Heart right ventricle (tissue), 16 donors: Measurements from ENCODE around the gene PUDP. TPM values are rescaled to one million over a fixed set of nuclear protein-coding genes. Genes with fewer than 3 reads are reported as not detected.

ENCODE experiments used
- ATAC-seq, 8 donors: fragments of 200-7000 bp; cut with Tn5 transposase; one replicate each; pipeline ENCODE4 v1.9.1; 2020; ENCODE audit warnings: mild to moderate bottlenecking in 8 of 8, moderate library complexity in 8 of 8, moderate number of reproducible peaks in 1 of 8
- DNase-seq, 2 donors: peaks; one replicate each; pipeline ENCODE4 v3.0.0-alpha.2; 2020
- H3K27ac ChIP-seq, 10 donors: fragments of 200-600 bp; sonication (generic) in 2 of 10; one replicate each; pipeline versions ENCODE4 v1.5.0 to v1.8.0; 2020 to 2022; ENCODE audit warnings: mild to moderate bottlenecking in 3 of 10
- H3K27me3 ChIP-seq, 7 donors: fragments of 200-600 bp; one replicate each; pipeline ENCODE4 v1.8.0; 2021 to 2022; ENCODE audit warnings: mild to moderate bottlenecking in 2 of 7
- H3K36me3 ChIP-seq, 9 donors: fragments of 200-600 bp; sonication (generic) in 1 of 9; one replicate each; pipeline versions ENCODE4 v1.5.0 to v1.8.0; 2020 to 2022; ENCODE audit warnings: mild to moderate bottlenecking in 2 of 9
- H3K4me1 ChIP-seq, 9 donors: fragments of 200-600 bp; sonication (generic) in 1 of 9; one replicate each; pipeline versions ENCODE4 v1.5.0 to v1.8.0; 2020 to 2022; ENCODE audit warnings: mild to moderate bottlenecking in 4 of 9
- H3K4me3 ChIP-seq, 10 donors: fragments of 200-600 bp; sonication (generic) in 2 of 10; one replicate each; pipeline versions ENCODE4 v1.5.0 to v1.8.0; 2020 to 2022; ENCODE audit warnings: mild to moderate bottlenecking in 7 of 10, moderate library complexity in 2 of 10
- H3K9me3 ChIP-seq, 11 donors: fragments of 200-600 bp in 10 of 11; sonication (generic) in 2 of 11; one replicate each; pipeline versions ENCODE4 v1.5.0 to v1.8.0; 2013 to 2022; ENCODE audit warnings: mild to moderate bottlenecking in 2 of 11, control low read depth in 1 of 11, moderate library complexity in 1 of 11
- CTCF ChIP-seq, 9 donors: fragments of 200-600 bp; sonication (generic) in 2 of 9; IDR thresholded peaks; one replicate each; pipeline versions ENCODE4 v1.5.0 to v1.8.0; 2021 to 2022; ENCODE audit warnings: antibody characterized with exemption in 9 of 9, mild to moderate bottlenecking in 5 of 9, moderate library complexity in 1 of 9
- WGBS, 2 donors: extraction: QIAGEN DNeasy Blood & Tissue Kit; methylation state at CpG; one replicate each; pipeline ENCODE4 v1.1.7; 2013; ENCODE audit warnings: inconsistent platforms in 1 of 2; 5-methylcytosine and 5-hydroxymethylcytosine counted together
- intact Hi-C, 10 donors: fragments of 100-400 bp; cut with DNase I; formaldehyde crosslinking; loops; one replicate each; pipeline versions ENCODE4 v1.11.1 to v1.14.2; 2022
- polyA plus RNA-seq, 2 donors: library from polyadenylated mRNA; stranded (reverse); fragments of 200-250 nt; gene quantifications; one replicate each; pipeline ENCODE4 v1.2.3, GENCODE V29; 2013
- total RNA-seq, 10 donors: library from RNA; stranded (reverse); fragmentation: NEBNext Ultra II Directional in 3 of 10; extraction: Animal tissue kit (Norgen Biotek cat#: 25700) in 3 of 10; gene quantifications; one replicate each; pipeline versions ENCODE4 v1.2.1 to v1.2.4, GENCODE V29; 2021 to 2023
- donor health status: Arrhythmogenic right ventricular cardiomyopathy.
- donor health status: ischemic (EF 13 %, LVEDD 7.1; RV severe dilation, severe dysfunction).
- donor health status: healthy with polysubstance abuse.
- donor health status: DM: no; HTN: yes; CAD: no.
- donor health status: DM: no; HTN: no; CAD: no.
- donor health status: ischemic (EF 25% LVEDD 6.9; RV normal size, moderate dysfunction).
- donor health status: ischemic (EF 25% LVEDD 5.7; RV mildly dilated, moderate dysfunction).
- donor health status: healthy.
- donor health status: DM: yes; HTN: yes; CAD: no.
- donor health status: Ischemic cardiomyopathy.
- donor health status: ischemic (EF 35%, LVEDD 5.7; RV mildly dilated, moderate dysfunction).
- donor health status: nonischemic (EF 11% LVEDD 7.7; RV severe dilation, severe dysfunction).
- donor health status: DM: yes; HTN: yes; CAD: no.
- donor health status: PGD.
- donor health status: ischemic (EF 29% LVEDD 5.4; RV normal size, mild dysfunction).
- donor health status: nonischemic (EF 23%, LVEDD 6.1; RV moderate dilation, normal function).

The PUDP gene
- total and polyA plus RNA-seq, 12 donors: 9.1 to 27.0 (median 21.0) TPM

DNA sequence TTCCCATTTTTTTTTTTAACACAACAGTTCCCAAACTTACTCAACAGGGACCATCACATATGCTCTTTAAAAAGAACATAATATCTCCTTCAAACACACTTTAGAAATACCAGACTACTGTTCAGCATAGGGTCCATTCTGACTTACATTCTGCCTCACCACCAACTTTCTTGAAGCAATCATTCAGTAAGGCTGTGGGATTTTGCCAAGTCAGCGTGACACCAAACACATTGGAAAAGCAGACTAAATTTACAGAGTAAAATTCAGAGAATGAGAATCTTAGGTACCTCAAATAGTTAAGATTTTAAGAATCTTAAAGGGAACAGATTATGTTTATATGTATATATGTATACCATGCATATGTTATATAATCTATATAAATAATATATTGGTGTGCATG lies 7.2 kb upstream of the PUDP start:
- whole genome bisulfite sequencing, 2 donors: 98 to 100% methylated on average over 1 of the region's 1 CpG
- no peak for TF ChIP-seq CTCF (IDR thresholded peaks at IDR 0.05)
- no peaks in the 10 kb centered on the region for H3K36me3 ChIP-seq
- H3K27ac ChIP-seq: no peak overlapping the region
- ATAC-seq (no peak), DNase-seq (no peak)
- intact Hi-C loops: loop anchor here in 1 of 10 donors (10.0 kb wide), 1 partner anchor 1580 kb away; the partner anchor contains the start of gene ANOS1
- H3K4me3 ChIP-seq: no peak overlapping the region
- H3K4me1 ChIP-seq: no peaks in the 10 kb centered on the region
- no peaks in the 10 kb centered on the region for H3K27me3 ChIP-seq
- H3K9me3 ChIP-seq: no peaks in the 10 kb centered on the region

GRCh38 chrX:7154041-7154597 lies 6.2 kb upstream of the PUDP start:
- H3K27me3 ChIP-seq: no peaks in the 10 kb centered on the region
- intact Hi-C loops: loop anchor here in 1 of 10 donors (10.0 kb wide), 1 partner anchor 1581 kb away; the partner anchor contains the start of gene ANOS1
- no peaks in the 10 kb centered on the region for H3K36me3 ChIP-seq
- H3K9me3 ChIP-seq: no peaks in the 10 kb centered on the region
- H3K27ac ChIP-seq: no peak overlapping the region
- no peak overlapping the region for H3K4me3 ChIP-seq
- TF ChIP-seq CTCF (IDR thresholded peaks at IDR 0.05): no peak
- ATAC-seq (no peak), DNase-seq (no peak)
- no peaks in the 10 kb centered on the region for H3K4me1 ChIP-seq
- 81 to 85% methylated on average over 7 of the region's 7 CpGs for WGBS, 2 donors

DNA sequence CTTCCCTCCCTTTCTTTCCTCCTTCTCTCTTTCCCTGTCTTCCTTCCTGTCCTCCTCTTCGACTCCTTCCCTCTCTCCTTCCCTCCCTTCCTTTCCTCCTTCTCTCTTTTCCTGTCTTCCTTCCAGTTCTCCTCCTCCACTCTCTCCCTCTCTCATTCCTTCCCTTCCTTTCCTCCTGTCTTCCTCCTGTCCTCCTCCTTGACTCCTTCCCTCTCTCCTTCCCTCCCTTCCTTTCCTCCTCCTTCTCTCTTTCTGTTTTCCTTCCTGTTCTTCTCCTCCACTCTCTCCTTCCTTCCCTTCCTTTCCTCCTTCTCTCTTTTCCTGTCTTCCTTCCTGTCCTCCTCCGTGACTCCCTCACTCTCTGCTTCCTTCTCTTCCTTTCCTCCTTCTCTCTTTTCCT lies 5.3 kb upstream of the PUDP start:
- 73 to 80% methylated on average over 2 of the region's 2 CpGs for WGBS, 2 donors
- Histone ChIP-seq H3K36me3 (no peaks in the 10 kb centered on the region), H3K27me3 (no peaks in the 10 kb centered on the region), H3K9me3 (no peaks in the 10 kb centered on the region), H3K4me1 (peaks cover 0 to 6% (median 0%) of the 10 kb centered on the region in 9 donors), H3K27ac (no peak overlapping the region), H3K4me3 (no peak overlapping the region)
- no peak for TF ChIP-seq CTCF (IDR thresholded peaks at IDR 0.05)
- ATAC-seq (no peak), DNase-seq (no peak)
- intact Hi-C loops: loop anchor here in 1 of 10 donors (10.0 kb wide), 1 partner anchor 1582 kb away; the partner anchor contains the start of gene ANOS1

- no peak for TF ChIP-seq CTCF (IDR thresholded peaks at IDR 0.05)
- intact Hi-C loops: loop anchor here in 1 of 10 donors (10.0 kb wide), 1 partner anchor 775 kb away; the partner anchor contains the start of gene PNPLA4
- H3K4me3 ChIP-seq: no peak overlapping the region
- 89 to 90% methylated on average over 5 of the region's 5 CpGs for WGBS, 2 donors
- H3K27ac ChIP-seq: no peak overlapping the region
- H3K4me1 ChIP-seq: peaks cover 0 to 31% (median 8%) of the 10 kb centered on the region in 9 donors
- no peaks in the 10 kb centered on the region for H3K9me3 ChIP-seq
- H3K36me3 ChIP-seq: no peaks in the 10 kb centered on the region
- no peaks in the 10 kb centered on the region for H3K27me3 ChIP-seq
- ATAC-seq (no peak), DNase-seq (no peak)
These were observed 1.5 kb upstream of the PUDP start for GRCh38 chrX:7149411-7149810.
